Measurements from ENCODE around the gene UBXN11. TPM values are rescaled to one million over a fixed set of nuclear protein-coding genes. Genes with fewer than 3 reads are reported as not detected.

The UBXN11 gene
- total and polyA plus RNA-seq, 7 donors = 3.5 to 7.0 (median 4.2) TPM

- H3K9me3 ChIP-seq = no peaks in the 10 kb centered on the region
Measured at GRCh38 chr1:26259005-26259404, 47.4 kb downstream of the UBXN11 start.

GRCh38 chr1:26257222-26257621 lies 49.2 kb downstream of the UBXN11 start:
- TF ChIP-seq CTCF (IDR thresholded peaks at IDR 0.05) = no peak
- peak overlapping the region; percentile 74 for H3K27ac ChIP-seq
- no peaks in the 10 kb centered on the region for H3K9me3 ChIP-seq
- H3K4me3 ChIP-seq = peak overlapping the region; percentile 18
- H3K36me3 ChIP-seq (ENCODE audit: insufficient read depth in 1 of 2, low read depth in 1 of 2) = peaks cover 8 to 57% of the 10 kb centered on the region in 2 donors
- WGBS, 3 donors = 32 to 47% (median 32%) methylated on average over 2 of the region's 2 CpGs
- DNase-seq (no peak), ATAC-seq (peak; percentile 52 to 86 (median 82))
- intact Hi-C loops (cut with DNase I) = no loop called here
- H3K4me1 ChIP-seq = peaks cover 34% of the 10 kb centered on the region
- H3K27me3 ChIP-seq (ENCODE audit: insufficient read depth in 3 of 3, low read length in 2 of 3) = no peaks in the 10 kb centered on the region

More at GRCh38 chr1:26259005-26259404, 47.4 kb downstream of the UBXN11 start:
- peaks cover 30% of the 10 kb centered on the region for H3K4me1 ChIP-seq
- H3K4me3 ChIP-seq = no peak overlapping the region
- DNase-seq (no peak), ATAC-seq (no peak)
- peak overlapping the region; percentile 74 for H3K27ac ChIP-seq
- no peaks in the 10 kb centered on the region for H3K27me3 ChIP-seq (ENCODE audit: insufficient read depth in 3 of 3, low read length in 2 of 3)
- intact Hi-C loops (cut with DNase I) = loop anchor here in 1 of 2 donors (2.0 kb wide), 1 partner anchor 58 kb away; no protein-coding TSS in a partner anchor
- TF ChIP-seq CTCF (IDR thresholded peaks at IDR 0.05) = no peak
- peaks cover 8 to 75% of the 10 kb centered on the region in 2 donors for H3K36me3 ChIP-seq (ENCODE audit: insufficient read depth in 1 of 2, low read depth in 1 of 2)
- WGBS, 3 donors = 88 to 93% (median 93%) methylated on average over 2 of the region's 2 CpGs

GRCh38 chr1:26254404-26254803 lies 52.0 kb downstream of the UBXN11 start:
- H3K27ac ChIP-seq = peak overlapping the region; percentile 74
- H3K9me3 ChIP-seq = no peaks in the 10 kb centered on the region
- no peaks in the 10 kb centered on the region for H3K27me3 ChIP-seq (ENCODE audit: insufficient read depth in 3 of 3, low read length in 2 of 3)
- intact Hi-C loops (cut with DNase I) = no loop called here
- DNase-seq = no peak
- 31 to 48% (median 37%) methylated on average over 3 of the region's 3 CpGs for WGBS, 3 donors
- H3K4me3 ChIP-seq = peak overlapping the region; percentile 60
- peaks cover 9 to 38% of the 10 kb centered on the region in 2 donors for H3K36me3 ChIP-seq (ENCODE audit: insufficient read depth in 1 of 2, low read depth in 1 of 2)
- no peak for TF ChIP-seq CTCF (IDR thresholded peaks at IDR 0.05)
- peaks cover 34% of the 10 kb centered on the region for H3K4me1 ChIP-seq
- peak; percentile 79 to 85 (median 84) for ATAC-seq

GRCh38 chr1:26252718-26253117 lies 53.7 kb downstream of the UBXN11 start:
- Histone ChIP-seq H3K36me3 (ENCODE audit: insufficient read depth in 1 of 2, low read depth in 1 of 2) (peaks cover 4 to 29% of the 10 kb centered on the region in 2 donors), H3K4me3 (no peak overlapping the region), H3K4me1 (peaks cover 27% of the 10 kb centered on the region), H3K9me3 (no peaks in the 10 kb centered on the region), H3K27ac (peak overlapping the region; percentile 74), H3K27me3 (ENCODE audit: insufficient read depth in 3 of 3, low read length in 2 of 3) (no peaks in the 10 kb centered on the region)
- intact Hi-C loops (cut with DNase I) = no loop called here
- no peak for ATAC-seq
- no peak for DNase-seq
- no peak for TF ChIP-seq CTCF (IDR thresholded peaks at IDR 0.05)
- 67 to 80% (median 73%) methylated on average over 7 of the region's 7 CpGs for WGBS, 3 donors

- Histone ChIP-seq H3K9me3 (no peaks in the 10 kb centered on the region), H3K36me3 (ENCODE audit: insufficient read depth in 1 of 2, low read depth in 1 of 2) (peaks cover 6 to 34% of the 10 kb centered on the region in 2 donors), H3K4me1 (peaks cover 22% of the 10 kb centered on the region), H3K27me3 (ENCODE audit: insufficient read depth in 3 of 3, low read length in 2 of 3) (no peaks in the 10 kb centered on the region), H3K4me3 (no peak overlapping the region), H3K27ac (no peak overlapping the region)
- no peak for DNase-seq
- WGBS, 3 donors = 73 to 79% (median 78%) methylated on average over 4 of the region's 4 CpGs
- TF ChIP-seq CTCF (IDR thresholded peaks at IDR 0.05) = no peak
- intact Hi-C loops (cut with DNase I) = loop anchor here (5.0 to 10.0 kb wide), 2 partner anchors 32 to 125 kb away; partner anchors contain the start of gene PDIK1L (in 1 of the 2)
- no peak for ATAC-seq
Measured at GRCh38 chr1:26239936-26240335, 66.5 kb downstream of the UBXN11 start.

Data from psoas muscle (tissue), 8 donors.